ENCODE data around the gene FAHD1.
A peak's percentile ranks its signal among the peaks of the same experiment; 100 is the strongest.
"Not testable (repeated sequence)": the region's sequence is repeated elsewhere in the genome, so short reads cannot be mapped to it uniquely, and the experiment has no call there.

Gene FAHD1

GRCh38 chr16:1857433-1858097 lies 30.6 kb downstream of the FAHD1 start:
- no peak for DNase-seq

- no peak for DNase-seq
Observed at GRCh38 chr16:1858189-1858865, 31.3 kb downstream of the FAHD1 start.

DNA sequence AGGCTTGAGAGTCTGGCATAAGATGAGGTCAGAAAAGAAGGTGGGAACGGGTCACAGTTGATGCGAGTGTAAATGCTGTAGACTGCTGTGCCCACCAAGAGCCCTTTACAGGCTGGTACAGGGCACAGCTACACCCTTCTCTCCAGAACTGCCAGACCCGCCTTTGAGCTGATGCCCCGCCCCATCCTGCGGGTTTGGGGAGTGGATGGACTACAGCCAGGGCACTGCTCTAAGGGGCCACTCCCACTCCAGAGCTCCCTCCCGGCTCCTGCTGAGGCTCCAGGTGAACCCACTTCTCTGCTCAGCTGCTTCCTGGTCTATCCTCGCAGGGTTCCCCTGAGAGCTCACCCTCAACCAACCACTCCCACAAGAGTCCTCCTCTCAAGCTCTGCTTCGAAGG lies 32.6 kb downstream of the FAHD1 start:
- no peak for DNase-seq

DNA sequence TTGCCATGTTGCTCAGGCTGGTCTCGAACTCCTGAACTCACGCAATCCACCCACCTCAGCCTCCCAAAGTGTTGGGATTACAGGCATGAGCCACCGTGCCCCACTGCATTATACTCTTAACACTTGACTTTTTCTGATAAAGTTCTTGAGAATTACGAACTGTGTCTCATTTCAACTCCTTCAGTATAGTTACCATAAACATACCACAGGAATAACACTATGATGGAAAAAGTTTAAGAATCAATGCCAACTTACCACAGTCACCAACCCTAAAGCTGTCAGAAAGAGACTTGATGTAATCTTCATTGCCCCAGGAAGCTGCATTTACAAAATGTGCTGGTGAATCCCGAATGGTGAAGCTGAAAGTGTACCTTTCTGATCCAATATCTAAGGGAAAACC lies 34.7 kb downstream of the FAHD1 start:
- DNase-seq, result no peak

GRCh38 chr16:1862394-1862793 lies 35.4 kb downstream of the FAHD1 start:
- DNase-seq, result no peak

DNA sequence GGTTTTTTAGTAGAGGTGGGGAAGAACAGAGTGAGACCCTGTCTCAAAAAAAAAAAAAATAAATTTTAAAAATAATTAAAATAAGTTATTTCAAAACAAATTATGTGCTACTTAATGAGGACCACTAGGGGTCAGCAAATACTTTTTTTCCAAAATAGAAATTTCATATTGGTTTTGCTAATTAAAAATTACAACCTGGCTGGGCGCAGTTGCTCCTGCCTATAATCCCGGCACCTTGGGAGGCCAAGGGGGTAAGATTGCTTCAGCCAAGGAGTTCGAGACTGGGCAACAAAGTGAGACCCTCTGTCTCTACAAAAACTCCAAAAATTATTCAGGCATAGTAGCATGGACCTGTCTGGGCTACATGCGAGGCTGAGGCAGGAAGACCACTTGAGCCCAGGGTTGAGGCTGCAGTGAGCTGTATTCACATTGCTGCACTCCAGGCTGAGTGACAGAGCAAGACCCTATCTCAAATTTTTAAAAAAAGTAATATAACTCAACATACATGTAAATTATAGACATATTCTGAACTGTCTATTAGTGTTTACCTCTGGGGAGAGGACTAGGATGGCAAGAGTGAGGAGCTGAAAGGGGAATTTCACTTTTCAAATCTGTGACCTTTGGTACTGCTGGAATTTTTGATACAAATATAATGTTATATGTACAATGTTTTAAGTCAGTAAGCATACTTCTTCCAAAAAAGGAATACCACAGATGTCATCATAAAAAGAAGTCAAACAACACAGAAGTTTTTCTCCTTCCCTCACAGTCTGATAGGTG lies 36.9 kb downstream of the FAHD1 start:
- DNase-seq, result no peak

GRCh38 chr16:1865902-1866690 lies 39.1 kb downstream of the FAHD1 start:
- no peak for DNase-seq

- peak; percentile 40 for DNase-seq
Observed at GRCh38 chr16:1870365-1871082, 43.5 kb downstream of the FAHD1 start.

DNA sequence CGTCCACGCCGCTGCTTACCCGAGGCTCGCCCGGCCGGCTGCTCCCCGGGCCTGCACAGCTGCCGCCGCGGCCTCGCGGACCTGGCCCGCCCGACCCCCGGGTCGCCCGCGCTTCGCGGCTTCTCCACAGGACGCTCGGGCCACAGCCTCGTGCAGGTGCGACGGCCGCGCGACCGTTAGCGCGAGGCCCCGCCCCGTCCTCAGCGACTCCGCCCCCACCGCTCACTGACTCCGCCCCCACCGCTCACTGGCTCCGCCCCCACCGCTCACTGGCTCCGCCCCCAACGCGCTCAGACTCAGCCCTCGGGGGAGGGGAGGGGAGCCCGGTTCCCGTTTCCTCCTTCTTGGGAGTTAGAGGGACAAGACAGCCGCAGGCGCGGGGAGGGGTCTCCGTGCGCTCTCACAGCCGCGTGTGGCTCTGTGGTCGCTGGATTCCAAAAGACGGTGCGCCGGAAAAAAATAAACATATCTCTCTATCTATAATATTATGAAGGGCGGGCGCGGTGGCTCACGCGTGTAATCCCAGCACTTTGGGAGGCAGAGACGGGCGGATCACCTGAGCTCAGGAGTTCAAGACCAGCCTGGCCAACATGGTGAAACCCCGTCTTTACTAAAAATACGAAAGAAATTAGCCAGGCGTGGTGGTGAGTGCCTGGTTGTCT lies 45.1 kb downstream of the FAHD1 start, which contains the start of gene MEIOB:
Gene MEIOB (minus strand): TSS at position 191 of the 662 bp plus-strand sequence. CDS start 3,989 bp downstream, outside the sequence.
- DNase-seq, result no peak

GRCh38 chr16:1874854-1875253 lies 47.8 kb downstream of the FAHD1 start:
- no peak for DNase-seq

GRCh38 chr16:1876066-1876465 lies 49.1 kb downstream of the FAHD1 start:
- not testable (repeated sequence) for DNase-seq

DNA sequence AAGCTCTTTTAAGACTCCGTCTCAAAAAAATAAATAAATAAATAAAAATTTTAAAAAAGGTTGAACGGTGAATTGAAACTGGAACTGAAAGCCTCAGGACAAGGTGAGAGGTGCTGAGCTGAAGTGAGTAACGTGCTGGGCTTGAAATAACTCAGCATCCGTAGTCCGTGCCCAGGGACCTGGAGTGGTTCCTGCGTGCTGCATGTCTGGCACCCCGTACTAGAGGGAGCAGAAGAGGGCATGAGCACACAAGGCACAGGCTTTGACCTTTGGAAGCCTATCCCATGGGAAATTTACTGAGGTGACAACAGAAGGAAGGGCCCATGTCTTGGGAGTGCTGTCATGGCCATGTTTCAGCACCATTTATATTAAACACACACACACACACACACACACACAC lies 49.5 kb downstream of the FAHD1 start:
- DNase-seq, result no peak

- no peak for DNase-seq
Observed at GRCh38 chr16:1877089-1877488, 50.1 kb downstream of the FAHD1 start.

- no peak for DNase-seq
Observed at GRCh38 chr16:1877804-1878203, 50.8 kb downstream of the FAHD1 start.

GRCh38 chr16:1878256-1878655 lies 51.2 kb downstream of the FAHD1 start:
- DNase-seq, result no peak
